ES-I3 (cell line): ENCODE measurements around the gene LRIG1.

Source experiments
- H3K36me3 ChIP-seq: 2 replicates; pipeline ENCODE4 v1.6.1; 2013; ENCODE audit warnings: mild to moderate bottlenecking, low read length, control low read depth, moderate library complexity; ENCODE audit not compliant: insufficient read depth
- H3K4me1 ChIP-seq: 2 replicates; pipeline ENCODE4 v1.6.1; 2013; ENCODE audit warnings: mild to moderate bottlenecking, control low read depth, low read length; ENCODE audit not compliant: insufficient read depth
- H3K9ac ChIP-seq: 2 replicates; pipeline ENCODE4 v1.6.1; 2013; ENCODE audit warnings: low read depth, mild to moderate bottlenecking, low read length, moderate library complexity
- H3K9me3 ChIP-seq: 2 replicates; pipeline ENCODE4 v1.6.1; 2013; ENCODE audit warnings: mild to moderate bottlenecking, low read length, moderate library complexity; ENCODE audit not compliant: control insufficient read depth, insufficient read depth

The LRIG1 gene

DNA sequence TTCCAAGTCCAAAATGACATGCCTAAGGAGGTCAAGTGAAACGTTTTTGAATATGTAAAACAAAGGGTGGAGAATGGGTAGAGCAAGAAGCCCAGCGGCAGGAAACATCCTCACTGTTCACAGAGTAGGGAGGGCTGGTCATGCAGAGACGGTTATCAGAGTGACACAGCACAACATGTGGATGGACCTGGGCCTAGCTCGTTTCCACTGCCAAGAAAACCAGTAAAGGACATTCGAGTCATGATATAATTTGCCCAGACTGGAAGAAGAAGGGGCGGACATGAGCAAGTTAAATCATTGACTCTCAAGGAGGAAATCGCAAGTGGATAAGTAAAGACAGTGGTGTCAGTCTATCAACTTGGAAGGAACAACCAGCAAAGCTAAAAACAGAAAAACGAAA, 89.3 kb downstream of the LRIG1 start:
- no peak overlapping the region for H3K9ac ChIP-seq
- no peaks in the 10 kb centered on the region for H3K9me3 ChIP-seq
- H3K36me3 ChIP-seq, result peaks cover 9% of the 10 kb centered on the region
- peaks cover 7% of the 10 kb centered on the region for H3K4me1 ChIP-seq

DNA sequence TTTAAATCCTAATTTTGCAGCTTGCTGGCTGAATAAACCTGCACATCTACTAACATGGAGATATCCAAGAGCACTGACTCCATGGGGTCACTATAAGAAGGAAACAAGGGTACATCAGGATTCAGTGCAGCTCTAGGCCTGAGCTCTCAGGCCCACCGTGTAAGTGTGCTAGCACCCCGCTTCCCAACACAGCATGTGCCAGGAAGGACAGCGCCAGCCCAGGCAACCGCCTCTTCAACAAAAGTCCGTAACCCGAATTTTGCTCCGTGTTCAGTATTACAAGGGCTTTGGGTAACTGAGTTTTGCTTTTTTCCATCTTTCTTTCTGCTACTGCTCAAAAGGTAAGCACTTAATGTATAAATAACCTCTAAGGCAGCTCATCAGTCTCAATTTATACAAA, 89.8 kb downstream of the LRIG1 start:
- Histone ChIP-seq H3K9me3 (no peaks in the 10 kb centered on the region), H3K4me1 (peaks cover 7% of the 10 kb centered on the region), H3K9ac (no peak overlapping the region), H3K36me3 (peaks cover 11% of the 10 kb centered on the region)

DNA sequence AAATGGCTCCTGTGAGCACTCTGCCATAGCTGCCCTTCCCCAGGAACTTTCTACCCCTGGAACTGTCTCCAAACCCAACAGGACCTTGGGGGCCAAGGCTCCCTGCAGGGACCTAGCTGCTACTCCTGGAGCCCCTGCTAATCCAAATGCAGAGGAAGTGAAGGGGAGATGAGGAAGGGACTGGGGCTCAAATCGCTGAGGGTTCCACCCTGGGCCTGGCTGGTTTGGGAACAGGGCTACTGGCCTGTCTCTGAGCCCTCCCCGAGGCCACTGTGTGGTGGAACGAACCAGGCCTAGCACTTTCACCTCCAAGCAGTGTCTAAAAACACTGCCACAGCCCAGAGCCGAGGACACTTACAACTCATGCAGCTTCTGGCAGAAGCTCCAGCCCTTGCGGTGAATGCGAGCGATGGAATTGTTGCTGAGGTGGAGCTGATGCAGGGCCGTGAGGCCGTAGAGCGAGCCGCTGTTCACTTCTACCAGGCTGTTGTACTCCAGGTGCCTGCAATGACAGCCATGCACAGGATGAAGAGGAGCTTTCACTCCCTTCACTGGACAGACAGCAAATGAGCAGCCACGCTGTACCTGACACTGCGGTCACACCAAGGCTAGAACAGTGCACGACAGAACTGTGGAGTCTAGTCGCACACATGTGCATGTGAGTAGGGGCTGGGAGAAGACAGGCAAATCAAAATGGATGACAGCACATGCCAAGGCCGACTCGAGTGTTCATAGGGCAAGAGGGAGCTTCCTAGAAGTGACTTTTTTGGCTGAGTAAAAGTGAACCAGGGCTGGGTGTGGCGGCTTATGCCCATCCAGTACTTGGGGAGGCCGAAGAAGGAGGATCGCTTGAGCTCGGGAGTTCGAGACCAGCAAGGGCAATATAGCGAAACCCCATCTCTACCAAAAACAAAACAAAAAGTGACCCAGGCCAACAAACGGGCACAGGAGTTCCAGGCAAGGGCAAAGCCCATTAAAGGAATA, 90.8 kb downstream of the LRIG1 start:
- Histone ChIP-seq H3K9ac (no peak overlapping the region), H3K36me3 (peaks cover 11% of the 10 kb centered on the region)

DNA sequence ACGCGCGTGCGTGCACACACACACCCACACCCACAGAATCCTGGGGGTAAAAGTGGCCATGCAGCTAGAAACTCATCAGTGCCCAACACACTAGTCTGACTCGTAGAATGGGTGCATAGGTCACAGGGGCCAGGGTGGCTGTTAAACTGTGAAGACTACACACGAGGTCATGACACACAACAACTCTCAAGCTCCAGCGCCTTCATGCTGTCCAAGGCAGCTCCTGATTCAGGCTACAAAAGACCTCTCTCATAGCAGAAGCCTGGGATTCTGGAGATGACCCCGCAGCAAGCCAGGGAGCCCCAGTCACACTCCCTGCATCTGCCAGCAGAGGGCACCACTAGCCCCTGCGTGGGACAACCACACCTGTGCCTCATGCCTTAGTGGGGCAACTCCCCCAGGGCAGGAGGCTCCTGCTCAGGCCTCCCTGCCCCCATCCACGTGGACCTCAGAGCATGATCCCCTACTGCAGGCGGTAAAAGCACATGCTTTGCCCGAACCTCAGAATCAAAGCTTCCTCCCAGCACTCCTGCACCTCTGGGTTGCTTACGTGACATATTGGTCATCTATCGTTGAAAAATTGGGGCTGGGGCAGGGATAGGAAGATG, 93.1 kb downstream of the LRIG1 start:
- H3K9me3 ChIP-seq, result no peaks in the 10 kb centered on the region
- no peak overlapping the region for H3K9ac ChIP-seq
- peaks cover 7% of the 10 kb centered on the region for H3K4me1 ChIP-seq
- H3K36me3 ChIP-seq, result peaks cover 14% of the 10 kb centered on the region

More for the DNA sequence above, 90.8 kb downstream of the LRIG1 start:
- H3K9me3 ChIP-seq, result no peaks in the 10 kb centered on the region
- peaks cover 7% of the 10 kb centered on the region for H3K4me1 ChIP-seq

DNA sequence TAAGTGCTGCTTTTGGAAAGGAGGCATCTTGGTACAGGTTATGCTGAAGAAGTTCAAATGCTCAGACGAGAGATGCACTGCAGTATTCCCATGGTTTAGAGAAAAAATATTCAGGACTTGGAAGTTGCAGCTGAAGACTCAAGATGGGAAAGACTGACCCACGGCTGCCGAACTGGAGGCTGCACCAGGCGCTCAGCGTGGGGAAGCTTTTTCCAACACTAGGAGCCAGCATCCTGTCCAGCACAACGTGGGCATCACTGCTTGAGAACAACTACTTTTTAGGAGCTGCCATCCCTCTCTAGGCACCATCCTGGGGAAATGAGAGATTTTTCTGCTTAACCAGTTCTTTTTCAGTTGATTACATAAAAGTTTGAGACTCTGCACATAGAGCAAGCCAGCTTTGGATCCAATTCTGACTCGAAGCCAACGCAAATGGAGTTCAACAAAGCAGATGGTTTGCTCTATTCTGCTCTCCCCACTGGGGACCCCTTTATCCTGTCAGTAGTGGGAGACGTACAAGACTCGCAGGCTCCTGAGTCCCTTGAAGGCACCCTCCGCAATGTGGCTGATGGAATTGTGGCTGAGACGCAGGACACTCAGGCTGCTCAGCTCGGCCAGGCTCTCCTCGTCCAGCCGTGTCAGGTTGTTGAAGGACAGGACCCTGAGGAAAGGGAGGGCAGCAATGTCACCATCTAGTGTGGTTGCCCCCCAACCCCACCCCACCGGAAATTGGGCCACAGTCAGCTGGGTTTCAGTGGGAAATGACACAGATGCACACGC, 93.8 kb downstream of the LRIG1 start:
- H3K36me3 ChIP-seq, result peaks cover 14% of the 10 kb centered on the region

DNA sequence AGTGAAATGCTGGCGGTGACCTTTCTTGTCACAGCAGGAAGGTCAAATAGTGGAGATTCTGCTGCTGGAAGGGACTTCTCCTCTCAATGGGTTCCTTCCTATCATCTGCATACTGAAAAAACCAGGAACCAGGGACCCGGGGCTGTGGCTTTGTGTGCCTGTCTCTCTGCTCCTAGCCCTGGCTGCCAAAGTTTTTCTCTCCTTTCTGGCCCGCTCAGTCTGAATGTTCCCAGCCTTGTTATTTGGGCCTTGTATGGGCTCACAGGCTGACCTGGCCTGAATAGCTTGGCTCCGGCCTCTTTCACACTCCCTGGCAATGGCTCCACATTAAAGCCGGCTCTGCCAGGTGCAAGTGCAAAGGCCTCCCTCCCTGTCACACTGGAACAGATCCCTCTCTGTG, 94.7 kb downstream of the LRIG1 start:
- peaks cover 18% of the 10 kb centered on the region for H3K4me1 ChIP-seq
- H3K9ac ChIP-seq, result no peak overlapping the region
- H3K9me3 ChIP-seq, result no peaks in the 10 kb centered on the region
- H3K36me3 ChIP-seq, result peaks cover 9% of the 10 kb centered on the region

More for the DNA sequence above, 93.8 kb downstream of the LRIG1 start:
- Histone ChIP-seq H3K9me3 (no peaks in the 10 kb centered on the region), H3K4me1 (peaks cover 12% of the 10 kb centered on the region), H3K9ac (no peak overlapping the region)

DNA sequence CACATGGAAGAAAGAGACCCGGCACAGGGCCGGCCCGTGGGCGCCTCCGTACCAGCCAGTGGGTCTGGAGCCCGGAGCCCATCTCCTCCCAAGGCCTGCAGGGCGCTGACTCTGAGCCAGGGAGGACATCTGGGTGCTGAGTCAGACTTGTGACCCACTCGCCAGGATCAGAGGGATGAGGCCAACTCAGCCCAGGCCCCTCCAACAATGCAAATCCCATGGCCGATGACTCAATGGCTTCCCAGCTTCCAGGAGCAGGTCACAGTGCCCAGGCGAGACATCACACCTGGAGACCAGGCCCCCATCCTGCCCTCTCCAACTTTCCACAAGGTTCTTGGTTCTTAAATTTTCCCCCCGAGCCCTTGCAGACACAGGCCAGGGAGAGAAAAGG, 95.1 kb downstream of the LRIG1 start:
- H3K4me1 ChIP-seq, result peaks cover 19% of the 10 kb centered on the region
- H3K9me3 ChIP-seq, result no peaks in the 10 kb centered on the region
- no peak overlapping the region for H3K9ac ChIP-seq
- peaks cover 8% of the 10 kb centered on the region; the same call in 1 of the 2 replicates for H3K36me3 ChIP-seq

DNA sequence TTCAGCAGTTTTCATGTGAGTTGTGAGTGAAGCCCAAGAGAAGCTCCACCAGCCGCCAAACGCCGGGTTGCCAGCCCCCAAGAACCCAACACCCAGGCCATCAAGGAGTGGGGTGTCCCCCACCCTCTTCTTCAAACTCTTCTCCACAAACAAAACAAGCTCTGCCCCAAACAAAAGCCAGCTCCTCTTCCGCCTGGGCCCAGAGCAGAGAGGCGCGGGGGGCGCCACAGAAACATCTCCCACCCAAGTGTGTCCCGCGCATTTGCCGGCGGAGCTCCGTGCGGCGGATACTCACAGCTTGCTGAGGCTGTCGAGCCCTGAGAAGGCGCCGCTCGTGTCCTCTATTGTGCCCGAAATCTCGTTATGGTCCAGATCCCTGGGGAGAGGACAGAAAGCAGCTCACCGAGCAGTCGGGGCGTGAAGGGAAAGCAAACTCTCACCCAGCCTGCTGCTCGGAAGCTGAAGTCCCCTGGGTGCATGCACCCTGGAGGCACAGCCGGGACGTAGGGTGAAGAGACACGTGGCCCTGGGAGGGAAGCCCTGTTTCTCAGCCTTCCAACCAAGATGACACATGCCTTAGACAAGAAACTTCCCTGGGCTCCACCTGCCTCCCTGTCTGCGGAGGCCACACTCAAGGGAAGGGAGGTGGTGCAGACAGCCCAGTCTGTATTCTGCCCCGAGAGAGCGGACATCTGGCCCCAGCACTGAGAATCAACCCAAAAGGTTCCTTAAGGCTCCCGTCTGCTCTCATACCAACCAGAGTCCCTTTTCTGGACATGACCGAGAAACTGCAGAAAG, 95.7 kb downstream of the LRIG1 start:
- Histone ChIP-seq H3K36me3 (peaks cover 8% of the 10 kb centered on the region; the same call in 1 of the 2 replicates), H3K9me3 (no peaks in the 10 kb centered on the region), H3K9ac (no peak overlapping the region), H3K4me1 (peaks cover 19% of the 10 kb centered on the region)

DNA sequence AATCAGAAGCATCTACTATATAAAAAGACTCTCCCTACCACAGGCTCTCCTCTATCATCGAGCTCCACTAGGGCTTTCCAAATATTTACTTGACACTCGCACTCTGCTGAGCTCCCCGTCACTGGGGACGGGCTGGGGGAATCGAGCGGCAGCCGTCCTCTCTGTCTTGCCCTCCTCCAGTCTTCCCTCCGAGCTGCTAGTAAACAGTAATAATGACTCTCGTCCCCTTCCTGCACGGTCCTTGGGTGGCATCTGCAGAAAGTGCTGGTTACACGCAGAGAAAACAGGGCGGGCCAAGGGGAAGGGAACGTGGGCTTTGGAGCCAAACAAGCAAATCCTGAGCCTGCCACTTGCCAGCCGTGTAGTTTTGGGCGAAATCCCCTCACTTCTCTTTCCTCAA, 96.6 kb downstream of the LRIG1 start:
- H3K4me1 ChIP-seq, result peaks cover 19% of the 10 kb centered on the region
- H3K36me3 ChIP-seq, result peaks cover 8% of the 10 kb centered on the region; the same call in 1 of the 2 replicates
- H3K9ac ChIP-seq, result no peak overlapping the region
- no peaks in the 10 kb centered on the region for H3K9me3 ChIP-seq

DNA sequence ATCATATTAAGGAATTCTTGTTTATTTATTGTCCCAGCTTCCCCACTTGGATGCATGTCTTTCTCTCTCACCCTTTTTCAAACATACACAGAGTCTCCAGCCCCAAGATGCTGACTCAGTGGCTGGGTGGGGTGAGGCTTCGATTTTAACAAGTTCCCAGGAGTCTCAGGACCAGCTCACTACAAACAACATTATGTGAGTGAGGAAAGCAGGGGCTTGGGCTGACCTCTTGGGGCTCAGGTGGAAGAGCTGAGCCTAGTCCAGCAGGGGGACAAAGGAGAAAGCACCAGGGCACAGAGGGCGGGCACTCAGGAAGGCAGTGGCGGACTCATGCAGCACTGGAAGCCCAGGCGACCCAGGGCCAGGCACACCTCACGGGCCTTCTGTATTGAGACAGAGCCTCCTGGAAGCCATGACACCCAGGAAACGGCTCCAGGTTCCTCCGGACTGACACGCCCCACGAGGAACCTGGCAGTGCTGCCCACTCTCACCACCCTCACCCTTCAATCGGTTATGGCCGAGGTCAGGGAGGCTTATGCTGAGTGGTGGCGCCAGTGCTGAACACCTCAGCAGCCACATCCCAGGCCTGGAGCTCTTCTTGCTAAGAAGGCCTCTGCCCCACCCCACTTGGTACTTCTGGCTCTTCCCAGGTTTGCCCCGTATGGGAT, 97.4 kb downstream of the LRIG1 start:
- Histone ChIP-seq H3K36me3 (peaks cover 8% of the 10 kb centered on the region; the same call in 1 of the 2 replicates), H3K9me3 (no peaks in the 10 kb centered on the region), H3K4me1 (peaks cover 18% of the 10 kb centered on the region), H3K9ac (no peak overlapping the region)

DNA sequence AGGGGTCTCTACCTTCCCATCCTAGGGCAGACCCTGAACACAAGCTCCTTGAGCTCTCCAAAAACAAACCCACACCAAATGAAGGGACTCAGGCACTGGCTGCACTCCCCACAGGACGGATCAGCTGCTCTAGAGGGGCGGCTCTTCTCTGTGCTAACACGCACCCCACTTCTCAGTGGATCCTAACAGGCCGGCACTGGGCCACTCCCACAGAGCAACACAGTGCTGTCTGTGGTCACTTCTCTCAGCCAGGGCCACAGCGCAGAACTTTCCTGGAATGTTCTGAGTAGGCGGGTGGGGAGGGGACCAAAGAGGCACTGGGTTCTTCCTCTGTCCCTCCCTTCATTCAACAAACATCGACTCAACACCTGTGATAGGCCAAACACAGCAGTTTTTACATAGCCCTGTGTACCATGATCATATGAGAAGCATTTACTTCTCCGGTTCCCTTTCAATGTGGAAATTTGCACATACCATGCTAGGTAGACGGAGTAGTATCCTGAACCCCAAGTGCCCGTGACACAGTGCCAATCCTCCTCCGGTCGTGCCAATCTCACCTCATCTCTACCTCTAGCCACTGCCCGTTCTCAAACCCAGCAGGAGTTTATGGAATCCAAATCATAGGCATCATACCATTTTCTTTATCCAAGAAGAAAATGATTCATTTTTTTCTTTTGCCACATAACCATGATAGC, 98.1 kb downstream of the LRIG1 start:
- Histone ChIP-seq H3K36me3 (peaks cover 15% of the 10 kb centered on the region), H3K4me1 (peaks cover 12% of the 10 kb centered on the region; the same call in 1 of the 2 replicates)

DNA sequence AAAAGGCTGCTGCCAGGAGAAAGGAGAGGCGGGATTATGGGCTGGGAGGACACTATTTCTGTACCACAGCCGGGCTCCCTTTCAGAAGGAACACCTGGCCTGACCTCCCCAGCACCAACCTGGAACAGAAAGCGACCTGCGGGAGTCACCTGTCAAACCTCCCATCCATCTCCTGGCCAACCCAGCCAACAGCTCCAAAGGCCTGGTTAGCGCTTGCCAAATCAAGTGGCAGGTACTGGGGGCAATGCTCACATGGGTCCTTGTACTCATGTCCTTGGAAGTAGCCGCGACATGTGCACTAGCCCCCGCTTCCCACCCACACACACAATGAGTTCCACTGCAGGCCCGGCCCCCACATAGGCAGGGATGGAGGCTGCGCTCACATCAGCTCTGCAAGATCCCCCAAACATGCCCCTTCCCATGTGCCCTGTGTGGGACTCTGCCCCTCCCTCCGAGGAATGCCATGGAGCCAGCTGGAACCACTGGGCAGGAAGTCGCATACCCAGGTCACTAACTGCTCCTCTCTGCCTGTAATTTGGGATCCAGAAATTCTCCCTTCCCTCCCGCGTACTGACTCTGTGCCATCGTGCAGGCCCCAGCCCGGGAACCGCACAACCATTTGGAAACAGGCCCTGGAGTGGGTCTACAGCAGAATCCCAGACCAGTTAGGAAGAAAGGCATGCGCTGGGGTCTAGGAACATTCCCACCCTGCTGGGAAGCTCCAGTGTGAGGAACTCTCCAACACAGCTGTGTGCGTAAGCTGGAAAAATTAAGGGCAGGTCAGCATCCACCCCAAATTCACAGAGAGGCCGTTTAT, 98.9 kb downstream of the LRIG1 start:
- H3K9ac ChIP-seq, result no peak overlapping the region
- H3K36me3 ChIP-seq, result peaks cover 23% of the 10 kb centered on the region
- peaks cover 12% of the 10 kb centered on the region; the same call in 1 of the 2 replicates for H3K4me1 ChIP-seq
- H3K9me3 ChIP-seq, result no peaks in the 10 kb centered on the region

More for the DNA sequence above, 98.1 kb downstream of the LRIG1 start:
- Histone ChIP-seq H3K9ac (no peak overlapping the region), H3K9me3 (no peaks in the 10 kb centered on the region)
